DMS53 treated with DMSO at 0.1 percent for 48 hours (cell line): ENCODE measurements around the gene ITPRIP.

Experiments used
- DNase-seq: peaks from one replicate; lab custom pipeline; 2025; ENCODE audit not compliant: unreplicated experiment; lab: John Stamatoyannopoulos, UW

Gene ITPRIP

GRCh38 chr10:104325436-104326435 lies 12.5 kb downstream of the ITPRIP start:
- DNase-seq: no peak

DNA sequence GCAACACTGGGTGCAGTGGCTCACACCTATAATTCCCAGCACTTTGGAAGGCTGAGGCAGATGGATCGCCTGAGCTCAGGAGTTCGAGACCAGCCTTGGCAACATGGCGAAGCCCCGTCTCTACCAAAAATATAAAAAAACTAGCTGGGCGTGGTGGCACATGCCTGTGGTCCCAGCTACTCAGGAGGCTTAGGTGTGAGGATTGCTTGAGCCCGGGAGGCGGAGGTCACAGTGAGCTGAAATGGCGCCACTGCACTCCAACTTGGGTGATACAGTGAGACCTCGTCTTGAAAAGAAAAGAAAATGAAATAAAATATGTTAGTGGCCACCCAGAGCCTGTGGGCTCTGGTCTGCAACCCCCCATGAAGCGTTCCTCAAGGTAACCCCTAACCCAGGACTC lies 13.3 kb downstream of the ITPRIP start:
- no peak for DNase-seq

- no peak for DNase-seq
Measured at GRCh38 chr10:104324221-104324686, 14.0 kb downstream of the ITPRIP start.

DNA sequence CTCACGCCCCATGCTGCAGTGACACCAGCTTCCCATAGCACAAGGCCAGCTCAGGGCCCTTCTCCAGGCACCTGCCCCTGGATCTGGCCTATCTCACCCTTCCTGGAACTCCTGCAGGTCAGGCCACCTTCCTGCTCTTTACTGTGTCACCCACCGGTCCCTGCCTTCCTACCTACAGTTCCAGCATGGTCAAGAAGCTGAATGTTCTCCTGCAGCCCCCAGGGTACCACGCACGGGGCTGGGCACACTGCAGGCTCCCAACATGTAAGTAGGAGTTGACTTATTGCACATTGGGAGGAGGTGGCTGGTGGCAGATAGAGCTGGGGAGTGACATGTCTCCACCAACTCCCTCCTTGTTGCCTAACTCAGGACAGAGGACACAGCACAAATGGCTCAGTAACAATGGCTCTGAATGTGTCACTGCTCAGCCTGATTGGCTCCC lies 14.5 kb downstream of the ITPRIP start:
- DNase-seq: no peak

- DNase-seq: no peak
Measured at GRCh38 chr10:104323085-104323484, 15.2 kb downstream of the ITPRIP start.

- DNase-seq: no peak
Measured at GRCh38 chr10:104322416-104322782, 15.9 kb downstream of the ITPRIP start.

- DNase-seq: no peak
Measured at GRCh38 chr10:104321725-104322415, 16.4 kb downstream of the ITPRIP start.

DNA sequence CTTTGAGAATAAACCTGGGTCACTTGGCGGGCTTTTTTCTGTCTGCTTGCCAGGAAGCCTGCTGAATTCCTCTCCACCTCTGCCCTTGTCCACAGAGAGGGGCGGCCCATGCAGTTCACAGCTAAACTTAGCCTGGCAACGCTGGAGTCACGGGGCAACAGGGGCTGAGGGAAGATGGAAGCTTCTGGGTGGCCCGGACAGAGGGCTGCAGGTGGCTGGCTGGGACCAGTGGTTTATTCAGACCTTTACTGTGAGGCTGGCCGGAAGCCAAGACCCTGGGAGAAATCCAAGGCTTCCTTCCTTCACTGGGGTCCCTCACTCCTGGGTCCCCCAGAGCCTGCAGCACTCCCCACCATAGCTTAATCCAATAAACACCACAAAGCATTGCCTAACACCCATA lies 17.0 kb downstream of the ITPRIP start:
- DNase-seq: no peak

DNA sequence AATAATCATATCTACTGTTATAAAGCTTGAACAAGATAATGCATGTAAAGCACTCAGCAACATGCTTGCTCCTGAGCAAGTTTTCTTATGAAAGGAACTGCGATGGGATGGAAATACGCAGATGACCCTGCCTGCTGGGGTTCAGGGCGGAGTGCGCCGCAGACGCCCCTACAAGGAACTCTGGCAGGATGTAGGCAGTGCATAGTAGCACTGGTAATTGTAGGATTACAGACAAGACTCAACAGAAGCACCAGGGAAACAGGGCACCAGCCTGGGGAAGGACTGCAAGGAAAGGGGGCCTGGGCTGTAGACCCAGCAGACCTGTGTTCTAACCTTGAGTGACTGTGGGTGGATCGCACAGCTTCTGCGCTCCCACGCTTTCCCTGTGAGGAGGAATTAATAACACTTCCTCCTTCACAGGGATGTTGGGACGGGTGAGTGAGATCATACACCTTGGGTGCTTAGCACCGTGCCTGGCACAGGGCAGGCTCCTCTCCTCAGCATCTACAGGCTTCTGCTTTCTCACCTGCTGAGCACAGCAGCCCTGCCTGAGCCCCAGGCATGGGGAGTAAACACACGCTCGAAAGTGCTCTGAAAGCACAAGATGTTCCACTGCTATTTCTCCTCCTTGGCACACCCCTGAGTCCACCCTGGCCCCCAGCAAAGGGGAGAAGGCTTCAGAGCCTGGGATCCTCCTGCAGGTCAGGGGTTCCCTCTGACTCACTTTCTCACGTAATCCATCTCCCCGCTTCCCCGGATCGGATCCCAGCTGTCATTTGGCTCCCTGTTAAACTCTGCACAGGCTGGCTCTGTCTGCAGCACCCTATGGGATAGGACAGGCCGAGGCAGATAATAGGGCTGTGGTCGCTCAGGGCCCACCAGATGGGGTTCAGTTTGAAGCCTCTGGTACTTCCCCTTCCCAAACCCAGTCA lies 19.2 kb downstream of the ITPRIP start:
- no peak for DNase-seq

DNA sequence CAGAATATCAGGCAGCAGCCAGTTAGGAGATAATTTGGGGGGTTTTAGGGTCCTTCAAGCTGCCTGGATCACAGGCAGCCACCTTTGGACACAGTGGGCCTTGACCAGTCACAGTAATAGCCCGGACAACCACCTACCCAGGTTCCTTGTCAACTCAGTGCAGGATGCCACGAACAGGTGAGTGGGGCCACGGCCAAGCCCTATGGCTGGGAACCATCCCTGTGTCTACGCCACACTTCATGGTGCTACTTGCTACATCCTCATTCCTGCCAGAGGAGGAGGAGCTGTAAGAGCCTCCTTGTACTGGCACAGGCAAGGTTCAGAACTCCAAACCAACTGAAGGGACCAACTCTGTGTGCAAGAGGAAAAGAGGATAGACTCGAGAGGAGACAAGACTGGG lies 19.9 kb downstream of the ITPRIP start:
- no peak for DNase-seq

DNA sequence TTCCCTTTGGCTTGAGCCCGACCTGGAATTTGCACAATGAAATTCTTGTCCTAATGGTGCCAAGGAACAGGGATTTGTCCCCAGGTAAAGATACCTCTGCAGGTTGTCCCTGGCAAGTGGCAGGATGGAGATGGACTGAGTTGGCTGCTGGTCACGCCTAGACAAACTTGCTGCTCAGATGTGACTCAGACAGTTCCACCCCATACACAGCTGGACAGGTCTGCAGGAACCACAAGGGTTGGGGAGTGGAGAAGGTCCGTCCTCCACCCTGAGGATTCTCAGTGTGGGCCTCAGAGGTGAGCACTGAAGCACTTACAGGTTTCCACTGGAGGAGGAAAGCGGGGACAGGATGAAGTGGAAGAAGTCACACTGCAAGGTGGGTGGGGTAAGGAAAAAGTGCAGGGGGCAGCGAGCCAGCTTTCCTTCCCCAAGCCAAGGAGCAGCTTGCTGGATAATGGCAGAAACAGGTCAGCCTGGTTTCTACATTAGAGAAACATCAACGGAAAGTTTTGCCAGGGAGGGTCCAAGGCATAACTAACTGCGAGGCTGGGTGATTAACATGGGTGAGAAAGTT lies 20.5 kb downstream of the ITPRIP start:
- DNase-seq: no peak

DNA sequence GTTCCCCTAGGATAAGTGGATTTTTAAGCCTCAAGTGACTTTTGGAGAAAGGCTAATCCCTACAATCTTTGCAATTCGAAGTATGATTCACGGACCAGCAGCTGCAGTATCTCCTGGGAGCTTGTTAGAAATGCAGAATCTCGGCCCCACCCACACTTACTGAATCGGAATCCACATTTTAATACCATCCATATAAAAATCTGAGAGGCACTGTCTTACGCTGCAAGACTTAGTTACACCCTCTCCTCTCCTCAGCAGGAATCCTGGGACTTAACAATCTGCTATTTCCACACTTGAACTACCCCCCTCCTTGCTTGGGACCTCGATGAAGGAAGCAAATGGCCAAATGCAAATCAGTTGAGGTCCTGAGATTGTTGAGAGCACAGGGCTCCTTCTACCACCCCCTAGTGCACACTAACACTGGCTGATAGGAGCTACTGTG lies 21.0 kb downstream of the ITPRIP start:
- no peak for DNase-seq

DNA sequence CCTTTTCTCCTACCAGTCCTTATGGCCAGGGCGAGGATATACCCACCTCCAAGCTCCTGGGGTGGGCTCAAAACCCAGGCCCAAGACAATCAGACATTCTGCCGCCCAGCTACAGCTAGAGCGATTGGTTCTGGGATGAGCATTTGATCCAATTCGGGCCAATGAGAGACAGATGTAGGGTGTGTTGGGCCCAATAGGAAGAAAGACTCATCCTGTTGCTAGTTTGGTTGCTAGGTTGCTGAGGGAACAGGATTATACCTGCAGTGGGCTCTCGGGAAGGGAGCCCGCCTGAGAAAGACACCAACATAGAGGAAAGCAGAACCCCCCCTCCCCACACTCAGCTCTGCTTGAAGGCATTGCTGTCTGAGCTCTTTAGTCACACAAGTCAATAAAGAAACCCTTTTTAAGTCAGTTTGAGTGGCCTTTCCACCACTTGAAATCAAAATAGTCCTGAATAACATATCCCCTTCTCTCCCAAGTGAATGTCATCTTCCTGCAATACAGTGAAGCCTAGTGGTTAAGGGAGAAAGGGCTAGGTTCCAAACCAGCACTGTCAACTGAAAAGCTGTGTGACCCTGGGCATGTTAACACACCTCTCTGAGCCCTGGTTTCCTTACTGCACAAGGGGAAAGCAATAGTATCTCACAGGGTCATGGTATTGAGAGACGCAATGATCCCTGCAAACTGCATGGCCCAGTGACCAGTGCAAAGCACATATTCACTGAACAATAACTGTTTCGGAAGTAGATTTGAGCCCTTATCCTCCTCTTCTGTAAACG lies 21.8 kb downstream of the ITPRIP start:
- DNase-seq: no peak

- DNase-seq: no peak
Measured at GRCh38 chr10:104315486-104315921, 22.8 kb downstream of the ITPRIP start.

DNA sequence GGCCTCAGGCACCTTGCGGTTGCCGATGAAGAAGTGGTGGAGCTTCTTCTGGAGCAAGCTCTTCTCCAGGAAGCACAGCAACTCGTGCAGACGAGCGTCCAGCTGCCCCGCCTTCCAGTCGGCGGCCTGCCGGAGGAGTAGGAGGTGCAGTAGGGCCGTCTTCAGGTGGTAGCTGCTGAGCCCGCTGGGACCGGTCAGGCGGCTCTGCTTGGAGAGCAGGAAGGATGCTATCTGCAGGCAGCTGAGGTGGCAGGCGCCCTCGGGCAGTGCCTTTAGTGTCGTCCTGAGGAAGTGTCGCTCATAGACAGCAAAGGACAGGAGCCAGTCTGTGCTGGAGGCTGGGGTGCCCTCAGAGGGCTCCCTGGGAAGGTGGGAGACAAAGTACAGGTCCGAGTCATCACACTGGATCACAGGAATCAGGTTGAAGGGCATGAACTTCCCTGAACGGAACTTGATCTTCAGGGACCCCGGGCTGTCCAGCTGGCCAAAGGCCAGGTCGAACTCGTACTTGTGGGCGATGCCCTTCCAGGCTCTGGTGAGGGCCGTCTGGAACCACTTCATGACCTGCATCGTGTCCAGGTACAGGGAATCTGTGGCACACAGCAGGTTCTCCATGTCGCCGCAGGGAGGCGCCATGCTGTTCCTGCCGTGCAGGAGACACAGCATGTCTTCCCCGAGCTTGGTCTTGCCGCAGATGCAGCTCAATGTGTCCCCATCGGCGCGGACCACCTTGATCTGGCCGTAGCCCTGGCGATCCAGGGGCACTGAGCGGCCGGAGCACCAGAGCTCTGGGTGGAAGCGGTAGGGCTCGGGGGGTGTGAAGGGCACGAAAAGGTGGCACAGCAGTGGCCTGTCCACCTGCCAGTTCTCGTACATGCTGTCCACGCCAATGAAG lies 23.4 kb downstream of the ITPRIP start:
- no peak for DNase-seq

- DNase-seq: no peak
Measured at GRCh38 chr10:104311184-104311720, 27.0 kb downstream of the ITPRIP start.

DNA sequence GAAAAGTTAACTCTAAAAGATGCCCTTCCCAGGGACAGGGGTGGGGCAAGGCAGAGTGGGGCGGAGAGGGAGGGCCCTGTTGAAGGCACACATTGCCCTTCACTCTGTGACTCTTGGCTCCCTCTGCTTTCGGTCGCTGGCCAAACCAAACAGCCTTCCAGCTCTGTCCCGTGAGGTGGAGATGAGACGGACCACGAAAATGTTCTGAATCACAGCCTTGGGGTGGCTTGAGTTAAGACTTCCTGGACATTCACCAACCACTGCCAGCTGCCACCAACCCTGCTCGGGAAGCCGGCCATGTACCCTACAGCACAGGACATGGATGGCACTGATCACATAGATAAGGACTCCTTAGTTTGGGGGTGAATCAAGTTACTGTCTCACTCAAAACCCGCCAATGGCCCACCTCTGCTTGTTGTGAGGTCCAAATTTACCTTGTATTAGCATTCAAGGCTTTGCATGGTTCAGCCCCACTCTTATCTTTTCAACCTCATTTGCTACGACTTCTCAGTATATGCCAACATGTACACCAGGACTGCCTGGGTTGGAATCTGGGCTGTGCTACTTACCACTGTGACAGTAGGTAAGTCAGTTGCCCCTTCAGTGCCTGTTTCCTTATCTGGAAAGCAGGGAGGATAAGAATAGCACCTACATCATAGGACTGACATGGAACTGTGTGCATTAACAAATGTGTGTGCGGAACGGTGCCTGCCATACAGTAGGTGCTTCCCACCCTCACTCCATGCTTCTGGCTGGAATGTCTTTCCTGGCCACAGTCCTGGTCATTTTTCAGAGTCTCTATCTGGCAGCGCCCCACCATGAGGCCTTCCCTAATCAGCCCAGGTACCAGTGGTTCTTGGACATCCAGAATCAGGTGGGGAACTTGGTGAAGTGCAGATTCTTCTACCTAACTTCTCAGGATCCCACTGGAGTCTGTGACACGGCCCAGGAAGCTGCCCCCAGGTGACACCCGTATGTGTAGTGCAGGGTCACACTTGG lies 28.0 kb downstream of the ITPRIP start:
- no peak for DNase-seq
